Stimulated activated CD4-positive, alpha-beta T cell treated with anti-CD3 and anti-CD28 coated beads, Interleukin-15, amount 100 ng/mL, for 24 hours (primary cell): Measurements from ENCODE around the gene PODN.

ENCODE experiments used
- DNase-seq: peaks from one replicate; pipeline ENCODE4 v3.0.0-alpha.2; 2020

Gene PODN

DNA sequence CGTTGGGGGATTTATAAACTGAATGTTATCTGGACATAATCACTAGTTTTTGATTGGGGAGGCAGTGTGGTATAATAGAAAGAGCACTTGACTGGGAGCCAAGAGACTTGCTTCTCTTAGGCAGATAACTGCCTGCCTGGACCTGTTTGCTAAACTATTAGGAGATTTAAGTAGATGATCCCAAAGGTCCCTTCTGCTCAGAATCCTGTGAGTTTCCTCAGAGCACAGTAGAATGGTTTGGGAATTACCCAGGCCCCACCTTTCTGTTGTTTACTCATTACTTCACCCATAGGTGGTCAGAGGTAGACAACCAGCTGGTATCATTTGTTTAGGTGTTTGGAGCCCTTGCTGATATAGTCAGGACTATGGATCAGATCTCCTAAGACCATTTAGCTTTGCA is 10.3 kb upstream of the PODN start:
- no peak for DNase-seq

DNA sequence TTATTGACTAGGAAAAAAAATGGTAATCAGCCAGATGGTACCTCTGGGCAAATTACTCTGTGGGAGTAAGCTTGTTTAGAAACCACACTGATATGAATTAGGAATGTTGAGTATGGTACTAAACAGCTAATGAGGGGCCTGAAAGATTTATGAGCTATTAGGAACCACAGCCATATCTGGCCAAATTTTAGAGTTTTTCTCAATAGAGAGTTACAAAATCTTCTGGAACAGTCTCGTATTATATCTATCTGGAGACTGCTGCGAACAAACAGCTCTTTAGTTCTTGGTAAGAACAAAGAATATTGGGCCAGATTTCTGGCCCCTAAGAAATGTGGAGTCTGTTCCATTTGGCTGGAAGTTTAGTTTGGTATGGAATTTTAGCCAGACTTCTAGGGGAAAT is 4.9 kb upstream of the PODN start:
- no peak for DNase-seq

DNA sequence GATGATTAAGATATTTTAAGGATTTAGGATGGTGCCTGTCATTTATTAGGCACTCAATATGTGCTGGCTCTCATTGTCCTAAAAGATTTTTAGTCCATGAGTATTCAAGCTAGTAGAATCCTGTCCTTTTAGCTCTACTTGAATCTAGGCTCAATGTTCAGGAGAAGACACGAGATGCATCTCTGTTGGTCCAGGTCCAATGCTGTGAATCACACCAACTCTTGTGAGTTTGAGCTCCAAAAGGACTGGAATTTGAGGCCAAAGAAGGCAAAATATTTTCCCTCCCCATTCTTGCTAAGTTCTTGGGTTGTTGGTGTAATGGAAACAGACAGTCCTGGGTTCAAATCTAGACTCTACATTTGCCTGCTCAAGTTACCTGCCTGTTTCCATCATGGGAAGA is 1.4 kb upstream of the PODN start:
- DNase-seq = no peak

DNA sequence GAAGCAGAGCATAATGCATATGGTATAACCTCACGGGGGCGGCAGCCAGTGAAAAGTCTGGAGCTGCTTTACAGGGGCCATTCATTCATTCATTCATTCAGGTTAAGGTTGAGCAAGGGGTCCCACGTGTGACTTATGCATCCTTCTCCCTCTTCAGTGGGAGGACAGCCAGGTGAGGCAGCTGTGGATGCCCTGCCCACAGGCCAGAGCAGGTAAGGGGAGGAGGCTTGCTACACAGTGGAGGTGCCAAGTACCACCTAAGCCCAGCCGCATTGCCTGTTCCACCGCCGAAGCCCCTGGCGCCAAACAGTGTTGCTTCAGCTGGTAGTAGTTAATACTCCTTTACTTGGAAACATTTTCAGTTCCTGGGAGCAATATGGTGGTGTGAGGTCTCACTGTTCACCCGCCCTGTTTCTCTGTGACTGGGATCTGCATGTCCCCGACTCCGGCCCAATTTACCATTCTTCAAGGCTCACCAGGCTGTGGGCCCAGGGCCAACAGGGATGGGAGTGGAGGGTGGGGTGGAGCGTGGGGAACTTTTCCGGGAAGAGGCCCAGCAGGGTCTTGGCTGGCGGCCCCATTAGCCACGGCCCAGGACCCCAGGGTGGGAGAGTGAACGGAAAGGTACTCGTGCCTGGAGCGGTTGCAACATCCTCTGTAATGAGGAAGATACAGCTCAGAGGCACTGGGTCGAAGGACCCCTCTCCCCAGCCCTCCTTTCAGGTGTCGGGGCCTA is 722 bp upstream of the PODN start:
- no peak for DNase-seq

DNA sequence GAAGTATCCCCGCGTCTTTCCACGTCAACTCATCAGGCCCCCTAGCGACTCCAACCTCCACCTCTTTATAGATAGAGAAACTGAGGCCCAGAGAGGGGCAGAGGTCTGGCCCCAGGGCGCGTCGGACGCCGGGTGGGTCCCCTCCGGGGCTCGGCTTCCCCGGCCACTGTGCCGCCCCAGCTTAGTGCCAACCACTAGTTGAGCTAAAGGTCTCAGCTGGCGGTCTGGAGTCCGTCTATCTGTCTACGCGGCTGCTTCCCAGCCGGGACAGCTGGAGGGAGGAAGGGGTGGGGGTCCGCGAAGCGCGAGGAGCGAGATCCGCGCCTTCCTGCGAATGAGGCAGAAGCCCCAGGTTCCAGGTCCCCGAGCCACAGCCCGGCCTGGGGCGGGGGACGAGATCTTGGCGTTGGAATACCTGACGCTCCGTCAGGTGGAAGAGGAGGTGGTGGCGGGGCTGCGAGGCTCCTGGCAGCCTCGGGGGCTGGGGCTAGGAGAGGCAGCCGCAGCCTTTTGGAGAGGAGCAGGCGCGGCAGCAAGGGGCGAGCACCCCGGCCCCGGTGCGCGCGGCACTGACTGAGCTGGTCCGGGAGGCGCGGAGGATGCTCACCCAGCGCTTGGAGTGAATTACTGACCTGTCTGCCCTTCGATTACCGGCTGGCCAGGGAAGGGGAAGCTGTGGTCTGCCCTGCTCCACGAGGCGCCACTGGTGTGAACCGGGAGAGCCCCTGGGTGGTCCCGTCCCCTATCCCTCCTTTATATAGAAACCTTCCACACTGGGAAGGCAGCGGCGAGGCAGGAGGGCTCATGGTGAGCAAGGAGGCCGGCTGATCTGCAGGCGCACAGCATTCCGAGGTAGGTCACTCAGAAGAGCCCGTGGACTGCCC is 937 bp downstream of the PODN start:
- DNase-seq = peak; percentile 12

DNA sequence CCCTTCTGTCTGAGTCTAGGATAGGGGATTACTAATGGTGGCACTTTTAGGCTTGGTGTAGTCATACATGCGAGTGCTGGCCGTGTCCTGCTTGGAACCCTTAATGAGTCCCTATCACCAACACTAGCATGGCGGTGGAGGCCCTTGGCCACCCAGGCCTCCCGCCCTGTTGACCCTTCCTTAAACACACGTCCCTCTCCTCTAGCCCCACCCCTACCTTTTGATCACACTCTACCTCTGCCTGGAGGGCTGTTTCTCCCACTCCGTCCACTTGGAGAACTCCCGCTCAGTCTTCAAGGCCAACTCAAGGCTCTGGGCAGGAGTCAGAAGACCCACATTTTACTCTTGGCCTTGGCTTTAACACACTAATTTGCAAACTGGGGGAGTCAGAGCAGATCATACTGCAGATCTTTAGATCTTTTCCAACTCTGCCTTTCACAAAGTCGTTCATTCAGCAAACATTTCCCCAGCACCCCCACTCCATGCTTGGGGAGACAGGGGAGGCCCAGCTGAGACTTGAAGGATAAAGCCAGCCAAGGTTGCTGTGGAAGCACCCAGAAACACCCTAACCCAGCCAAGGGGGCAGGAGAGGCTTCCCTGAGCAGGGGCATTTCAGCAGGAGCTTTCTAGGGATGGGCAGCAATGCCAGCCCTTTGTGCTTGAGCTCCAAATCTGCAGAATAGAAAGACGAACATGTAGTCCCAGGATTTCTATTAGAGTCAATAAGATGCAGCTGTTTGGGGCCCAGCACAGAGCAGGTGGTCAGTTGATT is 1.9 kb downstream of the PODN start:
- DNase-seq = no peak

DNA sequence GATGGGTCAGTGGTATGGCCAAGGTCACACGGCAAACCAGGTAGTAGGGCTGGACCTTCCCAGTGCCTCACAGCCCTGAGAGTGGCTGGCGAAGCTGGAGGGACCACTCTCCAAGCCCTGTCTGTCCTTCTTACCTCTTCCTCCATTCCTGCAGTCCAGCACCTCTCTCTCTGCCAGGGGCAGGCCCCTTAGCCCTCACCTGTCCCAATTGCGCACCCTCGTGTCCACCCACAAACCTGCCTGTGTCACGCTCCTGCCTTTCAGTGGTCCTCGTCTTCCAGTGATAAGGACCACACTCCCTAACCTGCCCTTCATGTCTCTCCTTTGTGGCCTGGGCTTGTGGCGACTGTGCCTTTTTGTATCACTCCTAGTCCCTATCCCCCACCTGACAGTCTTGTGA is 3.4 kb downstream of the PODN start:
- no peak for DNase-seq

DNA sequence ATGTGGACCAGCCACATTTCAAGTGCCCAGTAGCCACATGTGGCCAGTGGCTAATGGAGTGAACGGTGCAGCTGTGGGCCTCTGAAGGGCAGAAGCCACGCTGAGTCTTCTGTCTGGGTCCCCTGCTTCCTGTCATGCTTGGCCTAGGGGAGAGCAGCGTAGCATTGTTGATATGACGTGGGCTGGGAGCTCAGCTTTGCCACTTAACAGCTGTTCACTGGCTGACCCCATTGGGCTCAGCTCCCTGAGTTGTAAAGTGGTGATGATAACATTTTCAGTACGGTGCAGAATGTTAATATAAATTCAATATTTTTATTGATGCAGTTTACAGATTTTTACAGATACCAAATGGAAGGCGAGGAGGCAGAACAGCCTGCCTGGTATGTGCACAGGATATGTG is 4.5 kb downstream of the PODN start:
- DNase-seq = no peak

DNA sequence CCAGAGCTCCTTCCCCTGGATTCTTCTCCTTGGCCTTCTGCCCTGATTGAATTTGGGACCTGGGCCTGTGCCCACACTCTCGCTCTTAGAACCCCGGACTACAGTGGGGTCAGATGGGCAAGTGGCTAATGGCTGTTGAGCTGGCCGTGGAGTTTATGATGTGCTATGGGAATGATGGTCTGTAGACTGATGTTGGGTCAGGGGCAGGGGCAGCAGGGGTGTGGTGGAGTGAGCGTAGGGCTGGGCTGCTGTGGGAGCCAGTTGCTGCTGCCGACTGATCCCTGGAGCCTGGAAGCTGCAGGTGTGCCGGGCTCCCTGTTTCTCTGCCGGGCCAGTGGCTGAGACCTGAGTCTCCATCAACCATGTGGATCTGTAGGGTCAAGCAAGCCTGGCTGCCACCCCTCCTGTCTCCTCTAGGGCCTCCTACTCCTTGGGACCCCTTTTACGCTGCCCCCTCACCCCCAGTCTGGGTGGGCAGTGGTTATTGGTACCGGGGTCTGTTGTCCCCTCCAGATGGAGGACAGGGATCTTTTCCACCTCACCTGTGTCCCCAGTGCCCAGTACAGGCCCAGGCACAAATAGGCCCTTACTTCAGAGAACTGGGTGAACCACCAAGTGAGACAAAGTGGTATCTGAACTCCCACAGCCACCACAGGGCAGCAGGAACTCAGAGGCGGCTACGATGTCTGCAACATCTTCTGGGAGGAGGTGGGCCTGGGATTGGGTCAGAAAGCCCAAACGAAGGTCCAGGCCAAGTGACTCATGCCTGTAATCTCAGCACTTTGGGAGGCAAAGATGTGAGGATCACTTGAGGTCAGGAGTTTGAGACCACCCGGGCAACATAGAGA is 5.1 kb downstream of the PODN start:
- DNase-seq = no peak

DNA sequence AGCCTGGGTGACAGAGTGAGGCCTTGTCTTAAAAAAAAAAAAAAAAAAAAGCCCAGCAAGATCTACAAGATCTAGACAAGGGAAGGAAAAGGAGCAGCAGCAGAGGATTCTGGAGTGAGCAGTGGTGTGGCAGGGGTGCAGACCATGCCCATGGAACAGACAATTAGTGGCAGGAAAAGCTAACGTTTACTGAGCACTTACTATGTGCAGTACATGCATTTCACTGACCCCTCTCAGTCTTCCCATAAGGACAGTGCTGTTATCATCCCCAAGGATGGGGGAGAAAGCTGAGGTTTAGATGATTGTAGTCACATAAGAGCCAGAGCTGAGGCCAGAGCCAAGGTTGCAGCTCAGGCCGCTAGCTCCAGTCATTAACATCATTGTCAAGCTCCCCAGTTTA is 5.9 kb downstream of the PODN start:
- DNase-seq = no peak

DNA sequence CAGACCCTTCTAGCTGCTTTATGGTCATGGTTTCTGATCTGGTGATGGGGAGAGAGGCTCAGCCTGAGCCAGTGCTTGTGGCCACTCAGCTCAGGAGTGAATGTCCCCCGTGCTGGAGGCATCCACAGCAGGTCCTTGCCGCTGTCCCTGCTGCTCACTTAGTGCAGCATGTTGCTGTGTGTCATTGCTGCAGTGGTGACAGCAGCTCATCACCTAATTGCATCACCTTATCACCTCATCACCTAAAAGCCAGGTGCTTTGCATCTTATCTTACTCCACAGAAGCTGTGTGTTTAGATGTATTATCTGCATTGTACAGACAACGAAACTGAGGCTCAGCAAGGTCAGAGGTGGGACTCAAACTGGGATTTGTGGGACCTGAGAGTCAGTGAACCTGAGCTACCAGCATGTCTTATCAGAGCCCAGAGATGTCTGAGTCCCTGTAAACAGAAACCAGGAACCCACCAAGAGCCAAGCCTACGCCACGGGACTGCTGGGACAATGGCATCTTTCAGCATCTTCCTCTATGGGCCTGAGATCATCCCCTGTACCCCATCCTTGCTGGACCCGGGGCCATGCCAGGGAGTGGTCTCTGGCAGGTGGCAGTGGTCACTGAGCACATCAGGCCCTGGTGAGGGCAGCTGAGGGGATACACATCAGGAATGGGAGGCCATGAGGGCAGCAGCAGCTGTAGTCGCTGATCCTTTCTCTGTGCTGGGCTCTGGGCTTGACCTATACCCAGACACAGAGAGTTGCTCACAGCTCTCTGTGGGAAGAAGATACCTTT is 6.5 kb downstream of the PODN start:
- no peak for DNase-seq

DNA sequence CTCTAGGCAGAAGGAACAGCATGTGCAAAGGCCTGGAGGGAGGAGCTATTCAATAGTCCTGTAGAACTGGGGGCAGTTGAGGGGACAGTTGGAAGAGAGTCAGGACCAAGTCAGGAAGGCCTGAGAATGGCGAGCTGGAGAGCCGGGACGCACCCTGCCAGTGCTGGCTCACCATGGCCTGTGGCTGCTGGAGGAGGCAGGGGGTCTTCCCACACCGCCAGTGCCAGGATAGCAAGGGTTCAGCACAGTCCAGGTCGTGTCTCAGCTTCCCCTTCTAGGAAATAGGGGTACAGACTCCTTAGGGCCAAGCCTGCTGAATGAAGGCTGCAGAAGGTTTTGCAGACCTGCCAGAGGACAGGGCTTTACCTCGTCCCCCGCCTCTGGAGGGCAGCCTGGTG is 7.3 kb downstream of the PODN start:
- DNase-seq = no peak

DNA sequence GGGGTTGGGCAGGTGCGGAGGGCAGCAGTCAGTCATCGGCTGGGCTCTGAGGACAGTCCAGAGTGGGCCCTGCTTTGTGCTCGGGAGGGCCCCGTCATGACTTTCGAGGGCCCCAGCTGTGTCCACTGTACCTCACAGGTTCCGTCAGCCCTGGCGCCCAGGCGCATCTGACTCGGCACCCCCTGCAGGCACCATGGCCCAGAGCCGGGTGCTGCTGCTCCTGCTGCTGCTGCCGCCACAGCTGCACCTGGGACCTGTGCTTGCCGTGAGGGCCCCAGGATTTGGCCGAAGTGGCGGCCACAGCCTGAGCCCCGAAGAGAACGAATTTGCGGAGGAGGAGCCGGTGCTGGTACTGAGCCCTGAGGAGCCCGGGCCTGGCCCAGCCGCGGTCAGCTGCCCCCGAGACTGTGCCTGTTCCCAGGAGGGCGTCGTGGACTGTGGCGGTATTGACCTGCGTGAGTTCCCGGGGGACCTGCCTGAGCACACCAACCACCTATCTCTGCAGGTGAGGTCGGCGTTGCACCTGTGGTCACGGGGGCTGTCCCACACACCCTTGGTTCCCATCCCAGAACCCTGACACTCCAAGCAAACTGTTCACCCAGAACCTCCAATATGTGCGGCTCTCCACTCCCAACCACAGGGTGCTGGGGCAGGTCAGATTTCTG is 7.8 kb downstream of the PODN start:
- no peak for DNase-seq

DNA sequence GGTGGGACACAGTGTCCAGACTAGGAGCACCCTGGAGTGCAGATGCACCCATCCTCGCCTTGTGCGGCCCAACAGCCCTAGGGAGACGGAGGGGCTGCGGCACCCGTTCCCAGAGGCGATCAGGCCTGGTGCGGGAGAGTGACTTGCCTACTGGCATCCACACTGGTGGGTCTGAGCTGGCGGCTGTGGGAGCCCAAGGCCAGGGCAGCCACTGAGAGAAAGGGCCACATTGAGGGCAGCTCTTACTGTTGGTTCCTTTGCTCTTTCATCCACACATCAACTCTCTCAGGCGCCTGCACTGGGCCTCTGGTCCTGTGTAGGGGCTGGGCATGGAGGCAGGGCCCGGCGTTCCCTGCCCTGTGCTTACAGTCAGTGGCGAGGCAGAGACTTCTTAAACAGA is 8.6 kb downstream of the PODN start:
- DNase-seq = no peak

DNA sequence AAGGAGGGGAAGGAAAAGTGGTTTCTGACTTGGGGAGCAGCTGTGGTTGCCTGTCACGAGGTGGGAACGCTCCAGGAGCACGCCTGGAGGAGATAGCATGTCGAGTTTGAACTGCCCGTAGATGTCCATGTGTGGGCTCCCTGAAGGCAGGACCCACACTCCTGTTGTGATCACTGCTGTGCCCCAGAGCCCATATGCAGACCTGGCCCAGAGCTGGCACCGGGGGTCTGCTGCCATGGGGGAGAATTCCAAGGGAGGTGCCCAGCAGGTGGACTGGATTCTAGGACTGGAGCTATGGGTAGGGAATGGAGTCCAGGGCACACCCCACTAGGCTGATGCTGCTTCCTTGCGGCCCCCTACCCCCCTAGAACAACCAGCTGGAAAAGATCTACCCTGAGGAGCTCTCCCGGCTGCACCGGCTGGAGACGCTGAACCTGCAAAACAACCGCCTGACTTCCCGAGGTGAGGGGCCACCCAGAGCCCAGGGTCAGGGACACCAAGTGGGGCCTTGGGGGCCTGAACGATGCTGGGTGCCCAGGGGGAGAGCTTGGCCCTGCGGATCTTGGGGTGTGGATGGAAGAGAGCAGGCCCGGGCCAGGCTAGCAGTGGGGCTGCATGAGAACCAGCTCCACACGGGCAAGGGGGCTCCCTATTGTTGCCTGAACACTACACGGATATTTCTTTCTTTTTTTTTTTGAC is 9.3 kb downstream of the PODN start:
- no peak for DNase-seq

DNA sequence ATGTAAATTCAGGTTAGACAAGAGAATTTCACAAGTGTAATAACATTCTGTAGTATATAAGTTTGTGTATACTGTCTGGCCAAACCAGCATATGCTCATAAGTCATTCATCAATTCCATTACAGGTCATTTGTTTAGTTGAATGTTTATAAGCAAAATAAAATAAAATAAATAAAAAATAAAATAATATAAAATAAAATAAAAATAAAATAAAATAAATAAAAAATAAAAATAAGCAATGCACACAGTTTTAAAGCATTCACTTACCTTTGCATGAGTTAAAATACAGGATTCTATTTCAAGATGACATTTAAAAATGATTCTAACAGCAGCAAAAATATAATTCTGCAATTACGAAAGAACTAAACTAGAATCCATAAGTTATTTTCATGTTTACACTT is 9.9 kb downstream of the PODN start:
- DNase-seq = no peak

DNA sequence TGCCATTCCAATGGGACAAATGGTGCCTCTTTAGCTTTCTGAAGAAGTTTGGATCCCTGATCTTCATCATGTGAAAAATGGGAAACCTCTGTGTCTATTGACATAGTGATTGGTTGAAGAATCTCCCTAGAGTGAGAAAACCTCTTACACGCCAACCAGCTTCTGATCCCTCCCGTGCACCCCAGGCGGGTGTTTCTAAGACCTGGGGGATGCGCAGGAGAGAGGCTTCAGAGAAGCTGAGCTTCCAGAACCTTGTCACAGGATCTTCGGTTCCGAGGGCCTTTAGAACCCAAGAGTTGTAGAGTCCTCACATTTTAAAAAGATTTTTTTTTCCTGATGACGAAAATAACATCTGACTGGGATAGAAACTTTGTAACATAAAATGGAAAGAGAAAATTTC is 11.3 kb downstream of the PODN start:
- no peak for DNase-seq

DNA sequence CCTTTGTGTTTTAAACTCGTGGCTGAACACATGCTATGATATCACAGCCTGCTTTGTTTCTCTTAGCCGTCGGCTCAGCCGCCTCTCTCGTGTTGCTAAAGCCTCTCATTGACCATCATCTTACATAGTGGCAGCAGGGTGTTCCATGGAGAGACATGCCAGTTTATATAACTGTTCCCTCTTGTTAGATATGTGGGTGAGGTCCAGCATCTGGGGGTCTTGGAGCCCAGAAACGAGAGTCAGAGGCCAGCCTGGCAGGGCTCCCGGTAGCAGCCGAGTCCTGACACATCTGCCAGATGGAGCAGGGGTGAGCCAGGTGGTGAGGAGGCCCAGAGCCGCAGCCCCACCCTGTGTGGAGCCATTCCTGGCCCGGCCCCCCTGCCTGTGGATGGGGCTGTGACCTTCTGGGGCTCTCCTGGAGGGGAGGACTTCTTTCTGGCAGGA is 11.9 kb downstream of the PODN start:
- no peak for DNase-seq

DNA sequence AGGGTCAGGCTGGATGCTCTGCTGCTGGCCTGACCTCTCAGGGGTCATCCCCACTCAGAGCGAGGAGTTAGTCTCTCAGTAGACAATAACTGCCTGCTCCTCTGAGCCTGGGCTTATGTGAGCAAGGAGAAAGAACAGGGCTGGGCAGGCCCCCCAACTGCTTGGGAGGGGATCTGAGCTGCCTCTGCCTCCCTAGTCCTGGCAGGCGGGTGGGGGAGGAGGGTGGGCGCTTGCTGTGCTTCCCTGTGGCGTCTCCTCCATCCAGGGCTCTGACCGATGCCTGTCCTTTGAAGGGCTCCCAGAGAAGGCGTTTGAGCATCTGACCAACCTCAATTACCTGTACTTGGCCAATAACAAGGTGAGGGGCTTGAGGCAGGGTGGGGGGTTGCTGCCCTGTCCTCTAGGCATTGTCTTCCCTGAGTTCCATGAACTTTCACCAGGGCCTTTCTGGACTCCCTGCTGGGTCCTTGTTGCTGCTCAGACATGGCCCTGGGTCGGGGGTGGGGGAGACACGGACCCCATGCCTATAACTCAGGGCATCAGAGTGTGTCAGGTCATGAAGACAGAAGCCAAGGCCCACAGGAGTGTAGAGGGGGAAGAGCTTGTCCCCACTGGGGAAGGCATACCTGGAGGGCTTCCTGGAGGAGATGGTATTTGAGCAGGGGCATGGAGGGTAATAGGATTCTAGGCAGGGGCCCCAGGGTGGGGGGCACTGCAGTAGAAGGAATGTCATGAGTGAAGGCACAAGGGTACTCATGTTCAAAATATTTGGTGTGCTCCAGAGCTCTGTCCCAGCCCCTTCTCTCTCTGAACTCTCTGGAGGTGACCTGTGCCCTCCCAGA is 12.5 kb downstream of the PODN start:
- DNase-seq = no peak

DNA sequence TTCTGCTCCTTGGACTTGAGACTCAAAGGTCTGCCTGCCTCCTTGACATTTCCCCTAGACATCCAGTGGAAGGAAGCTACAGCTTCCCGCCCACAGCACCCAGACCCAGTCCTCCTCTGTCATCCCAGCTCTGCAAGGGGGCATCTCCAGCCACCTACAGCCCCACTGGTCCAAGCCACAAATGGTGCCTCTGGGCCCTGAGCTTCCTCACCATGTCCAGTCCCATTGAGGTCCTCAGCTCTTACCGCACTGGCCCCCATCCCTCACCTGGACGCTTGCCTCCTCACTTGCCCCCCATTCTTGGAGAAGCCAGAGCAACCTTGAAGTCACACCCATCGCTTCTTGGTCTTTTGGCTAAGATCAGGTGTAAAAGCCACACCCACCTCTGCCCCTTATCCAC is 13.2 kb downstream of the PODN start:
- DNase-seq = no peak
